ENCODE results near the gene ACIN1. TPM values are rescaled to one million over a fixed set of nuclear protein-coding genes. Genes with fewer than 3 reads are reported as not detected.

Gene ACIN1
- total and polyA plus RNA-seq, 2 donors (not counting 1 experiment from before 2014, with no cell fraction given), result 75.1 to 94.0 TPM

DNA sequence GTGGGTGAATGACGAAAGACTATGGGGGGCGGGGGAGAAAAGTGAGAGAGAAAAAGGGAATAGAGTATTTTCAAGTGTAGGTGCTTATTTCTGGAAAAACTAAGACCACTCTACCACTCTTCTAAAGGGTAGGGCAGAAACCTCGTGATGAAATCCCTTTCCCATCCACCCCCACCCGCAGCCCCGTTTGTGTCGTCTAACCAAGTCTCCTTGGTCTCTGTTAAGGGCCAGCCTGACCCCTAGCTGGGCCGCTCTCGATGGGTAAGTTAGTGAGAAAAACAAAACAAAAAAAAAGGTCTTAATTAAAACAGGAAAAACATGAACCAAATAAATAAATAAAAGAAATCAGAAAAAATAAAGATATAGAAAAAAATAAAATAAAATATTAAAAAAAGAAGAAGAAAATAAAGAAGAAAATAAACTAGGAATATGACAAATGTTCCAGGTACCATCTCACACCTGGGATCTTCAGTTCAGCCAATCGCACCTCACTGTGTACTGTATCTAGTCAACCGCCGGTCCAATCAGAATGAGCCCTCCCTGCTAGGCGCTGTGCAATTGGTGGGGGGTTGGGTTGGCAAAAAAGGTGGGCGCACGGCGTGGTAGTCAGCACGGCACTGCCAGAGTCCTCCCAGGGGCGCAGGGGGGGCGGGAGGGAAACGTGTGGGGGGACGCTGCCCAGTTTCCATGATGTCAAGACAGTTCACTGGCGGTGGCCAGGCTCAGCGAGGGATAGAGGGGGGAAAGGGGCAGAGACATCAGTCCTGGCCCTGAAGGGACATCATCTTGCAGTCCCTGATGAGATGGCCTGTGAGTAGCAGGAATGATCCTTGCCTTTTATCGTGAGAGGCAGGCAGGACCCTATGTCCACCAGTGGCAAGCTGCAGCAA lies 27.8 kb downstream of the ACIN1 start:
- H3K4me2 ChIP-seq (ENCODE audit: extremely low read depth, insufficient read depth, low read length), result no peak overlapping the region
- peaks cover 33% of the 10 kb centered on the region for H3K36me3 ChIP-seq (ENCODE audit: control insufficient read depth, insufficient read depth, low read length)
- no peaks in the 10 kb centered on the region for H3K9me3 ChIP-seq (ENCODE audit: control insufficient read depth, insufficient read depth, low read depth, low read length)
- peaks cover 58% of the 10 kb centered on the region for H3K79me2 ChIP-seq (ENCODE audit: control insufficient read depth, insufficient read depth, low read length)
- no peak overlapping the region for H3K4me3 ChIP-seq (replicated peaks in 1 of 4; ENCODE audit: control extremely low read depth in 1 of 4, insufficient read depth in 1 of 4, low read depth in 3 of 4, low read length in 4 of 4)
- H3K27ac ChIP-seq (ENCODE audit: insufficient read depth, low read length), result no peak overlapping the region
- H3K27me3 ChIP-seq (ENCODE audit: control insufficient read depth, insufficient read depth, low read length), result no peaks in the 10 kb centered on the region
- H3K4me1 ChIP-seq (ENCODE audit: control insufficient read depth, extremely low read depth, insufficient read depth, low read length), result peaks cover 22% of the 10 kb centered on the region
- H3K9ac ChIP-seq (ENCODE audit: insufficient read depth, low read length), result no peak overlapping the region
- DNase-seq (ENCODE audit: low read depth in 2 of 2), result no peak
- H2AFZ ChIP-seq (ENCODE audit: low read length), result no peak overlapping the region
- TF ChIP-seq, protein P1, sequence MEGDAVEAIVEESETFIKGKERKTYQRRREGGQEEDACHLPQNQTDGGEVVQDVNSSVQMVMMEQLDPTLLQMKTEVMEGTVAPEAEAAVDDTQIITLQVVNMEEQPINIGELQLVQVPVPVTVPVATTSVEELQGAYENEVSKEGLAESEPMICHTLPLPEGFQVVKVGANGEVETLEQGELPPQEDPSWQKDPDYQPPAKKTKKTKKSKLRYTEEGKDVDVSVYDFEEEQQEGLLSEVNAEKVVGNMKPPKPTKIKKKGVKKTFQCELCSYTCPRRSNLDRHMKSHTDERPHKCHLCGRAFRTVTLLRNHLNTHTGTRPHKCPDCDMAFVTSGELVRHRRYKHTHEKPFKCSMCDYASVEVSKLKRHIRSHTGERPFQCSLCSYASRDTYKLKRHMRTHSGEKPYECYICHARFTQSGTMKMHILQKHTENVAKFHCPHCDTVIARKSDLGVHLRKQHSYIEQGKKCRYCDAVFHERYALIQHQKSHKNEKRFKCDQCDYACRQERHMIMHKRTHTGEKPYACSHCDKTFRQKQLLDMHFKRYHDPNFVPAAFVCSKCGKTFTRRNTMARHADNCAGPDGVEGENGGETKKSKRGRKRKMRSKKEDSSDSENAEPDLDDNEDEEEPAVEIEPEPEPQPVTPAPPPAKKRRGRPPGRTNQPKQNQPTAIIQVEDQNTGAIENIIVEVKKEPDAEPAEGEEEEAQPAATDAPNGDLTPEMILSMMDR (conservative IDR thresholded peaks at IDR 0.05 in 1 of 2, IDR thresholded peaks at IDR 0.05 in 1 of 2; ENCODE audit: low read depth in 1 of 2, low read length in 2 of 2), result no peak
- TF ChIP-seq EZH2 (IDR thresholded peaks at IDR 0.05; ENCODE audit: low read length, missing control alignments), result no peak
- H4K20me1 ChIP-seq (ENCODE audit: control insufficient read depth, extremely low read depth, insufficient read depth, low read length), result no peaks in the 10 kb centered on the region

DNA sequence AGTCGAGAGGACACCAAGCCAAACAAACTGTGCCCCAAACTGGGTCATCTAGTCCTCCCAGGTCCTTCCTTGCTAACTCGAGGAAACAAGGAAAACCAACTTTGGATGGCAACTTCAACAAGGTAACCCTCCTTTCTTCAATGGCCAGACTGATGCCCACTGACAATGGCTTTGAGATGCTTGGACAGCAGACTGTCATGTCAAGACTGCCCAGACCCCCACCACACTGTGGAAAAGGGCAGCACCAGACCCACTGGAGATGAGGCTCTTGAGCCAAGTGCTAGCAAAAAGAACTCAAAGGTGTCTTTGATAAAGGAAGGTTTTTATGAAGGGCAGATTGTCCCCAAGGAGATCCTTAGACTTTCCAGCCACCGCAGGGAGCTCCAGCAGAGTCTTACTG lies 28.6 kb downstream of the ACIN1 start:
- Histone ChIP-seq H3K9ac (ENCODE audit: insufficient read depth, low read length) (no peak overlapping the region), H4K20me1 (ENCODE audit: control insufficient read depth, extremely low read depth, insufficient read depth, low read length) (no peaks in the 10 kb centered on the region)
- no peak for TF ChIP-seq EZH2 (IDR thresholded peaks at IDR 0.05; ENCODE audit: low read length, missing control alignments)
- TF ChIP-seq, protein P1 (conservative IDR thresholded peaks at IDR 0.05 in 1 of 2, IDR thresholded peaks at IDR 0.05 in 1 of 2; ENCODE audit: low read depth in 1 of 2, low read length in 2 of 2), result no peak

DNA sequence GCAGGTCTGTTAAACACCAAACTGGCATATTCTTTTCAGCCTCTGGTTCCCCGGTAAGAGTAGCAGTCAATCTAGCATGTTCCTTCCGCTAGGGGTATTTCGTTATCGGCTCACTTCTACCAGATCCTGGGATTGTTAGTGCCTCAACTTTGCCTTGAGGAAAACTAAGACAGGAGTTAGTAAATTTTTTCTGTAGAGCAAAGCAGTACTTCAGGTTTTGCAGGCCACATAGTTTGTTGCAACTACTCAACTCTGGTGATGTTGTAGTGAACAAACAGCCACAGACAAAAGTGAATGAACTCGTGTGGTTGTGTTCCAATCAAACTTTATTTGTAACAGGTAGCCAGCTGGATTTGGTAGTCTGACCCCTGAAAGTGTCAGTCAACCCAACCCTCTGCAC lies 31.3 kb downstream of the ACIN1 start:
- Histone ChIP-seq H3K79me2 (ENCODE audit: control insufficient read depth, insufficient read depth, low read length) (peaks cover 40% of the 10 kb centered on the region), H4K20me1 (ENCODE audit: control insufficient read depth, extremely low read depth, insufficient read depth, low read length) (no peaks in the 10 kb centered on the region), H3K27ac (ENCODE audit: insufficient read depth, low read length) (no peak overlapping the region)

More for the DNA sequence above, 28.6 kb downstream of the ACIN1 start:
- H3K4me3 ChIP-seq (replicated peaks in 1 of 4; ENCODE audit: control extremely low read depth in 1 of 4, insufficient read depth in 1 of 4, low read depth in 3 of 4, low read length in 4 of 4), result no peak overlapping the region
- peaks cover 33% of the 10 kb centered on the region for H3K36me3 ChIP-seq (ENCODE audit: control insufficient read depth, insufficient read depth, low read length)
- H3K27me3 ChIP-seq (ENCODE audit: control insufficient read depth, insufficient read depth, low read length), result no peaks in the 10 kb centered on the region
- H3K79me2 ChIP-seq (ENCODE audit: control insufficient read depth, insufficient read depth, low read length), result peaks cover 57% of the 10 kb centered on the region
- H3K27ac ChIP-seq (ENCODE audit: insufficient read depth, low read length), result no peak overlapping the region
- H3K4me2 ChIP-seq (ENCODE audit: extremely low read depth, insufficient read depth, low read length), result no peak overlapping the region
- H2AFZ ChIP-seq (ENCODE audit: low read length), result no peak overlapping the region
- H3K9me3 ChIP-seq (ENCODE audit: control insufficient read depth, insufficient read depth, low read depth, low read length), result no peaks in the 10 kb centered on the region
- peaks cover 18% of the 10 kb centered on the region for H3K4me1 ChIP-seq (ENCODE audit: control insufficient read depth, extremely low read depth, insufficient read depth, low read length)
- DNase-seq (ENCODE audit: low read depth in 2 of 2), result no peak

More for the DNA sequence above, 31.3 kb downstream of the ACIN1 start:
- H3K4me1 ChIP-seq (ENCODE audit: control insufficient read depth, extremely low read depth, insufficient read depth, low read length), result peaks cover 19% of the 10 kb centered on the region
- no peaks in the 10 kb centered on the region for H3K9me3 ChIP-seq (ENCODE audit: control insufficient read depth, insufficient read depth, low read depth, low read length)
- no peak overlapping the region for H3K4me3 ChIP-seq (replicated peaks in 1 of 4; ENCODE audit: control extremely low read depth in 1 of 4, insufficient read depth in 1 of 4, low read depth in 3 of 4, low read length in 4 of 4)
- H3K27me3 ChIP-seq (ENCODE audit: control insufficient read depth, insufficient read depth, low read length), result no peaks in the 10 kb centered on the region
- H3K9ac ChIP-seq (ENCODE audit: insufficient read depth, low read length), result no peak overlapping the region
- no peak overlapping the region for H3K4me2 ChIP-seq (ENCODE audit: extremely low read depth, insufficient read depth, low read length)
- TF ChIP-seq, protein P1 (conservative IDR thresholded peaks at IDR 0.05 in 1 of 2, IDR thresholded peaks at IDR 0.05 in 1 of 2; ENCODE audit: low read depth in 1 of 2, low read length in 2 of 2), result no peak
- no peak for TF ChIP-seq EZH2 (IDR thresholded peaks at IDR 0.05; ENCODE audit: low read length, missing control alignments)
- no peak for DNase-seq (ENCODE audit: low read depth in 2 of 2)
- H3K36me3 ChIP-seq (ENCODE audit: control insufficient read depth, insufficient read depth, low read length), result peaks cover 48% of the 10 kb centered on the region
- no peak overlapping the region for H2AFZ ChIP-seq (ENCODE audit: low read length)

Measured in fibroblast of lung (primary cell).